Fibroblast of lung (primary cell): Measurements from ENCODE around the gene PKHD1.

Source experiments
- EZH2 ChIP-seq: IDR thresholded peaks from 2 replicates; pipeline ENCODE4 v1.5.1; 2012; ENCODE audit warnings: low read length, control low read depth, mild to moderate bottlenecking; ENCODE audit errors: missing control alignments
- TF ChIP-seq, protein P1 (sequence below), 2 donors: IDR thresholded peaks in 1 of 2; conservative IDR thresholded peaks in 1 of 2; 1 replicate in 1 of 2; 2 replicates in 1 of 2; pipeline ENCODE4 v1.5.1; 2011 to 2012; ENCODE audit warnings: low read length in 2 of 2, control low read depth in 1 of 2, inconsistent platforms in 1 of 2, low read depth in 1 of 2, mild to moderate bottlenecking in 1 of 2

DNA sequence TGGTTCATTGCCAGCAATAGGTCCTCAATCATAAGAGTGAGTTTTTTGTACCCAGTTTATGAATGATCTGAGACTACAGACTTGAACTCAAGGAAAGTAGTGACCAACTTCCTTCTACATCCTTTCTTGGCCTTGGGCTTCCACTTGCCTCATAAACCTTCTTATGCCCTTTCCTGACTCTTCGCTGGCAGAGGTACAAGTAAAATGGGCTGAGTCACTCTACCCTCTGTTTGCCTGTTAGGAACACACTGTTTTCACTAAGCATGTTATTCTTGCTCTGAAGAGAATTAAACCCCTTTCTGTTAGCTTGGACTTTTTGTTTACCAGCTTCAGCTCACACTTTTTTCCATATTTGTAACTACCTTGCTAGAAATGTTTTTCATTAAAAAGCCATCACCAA is 74.4 kb downstream of the PKHD1 start:
- TF ChIP-seq EZH2: no peak
- TF ChIP-seq, protein P1, sequence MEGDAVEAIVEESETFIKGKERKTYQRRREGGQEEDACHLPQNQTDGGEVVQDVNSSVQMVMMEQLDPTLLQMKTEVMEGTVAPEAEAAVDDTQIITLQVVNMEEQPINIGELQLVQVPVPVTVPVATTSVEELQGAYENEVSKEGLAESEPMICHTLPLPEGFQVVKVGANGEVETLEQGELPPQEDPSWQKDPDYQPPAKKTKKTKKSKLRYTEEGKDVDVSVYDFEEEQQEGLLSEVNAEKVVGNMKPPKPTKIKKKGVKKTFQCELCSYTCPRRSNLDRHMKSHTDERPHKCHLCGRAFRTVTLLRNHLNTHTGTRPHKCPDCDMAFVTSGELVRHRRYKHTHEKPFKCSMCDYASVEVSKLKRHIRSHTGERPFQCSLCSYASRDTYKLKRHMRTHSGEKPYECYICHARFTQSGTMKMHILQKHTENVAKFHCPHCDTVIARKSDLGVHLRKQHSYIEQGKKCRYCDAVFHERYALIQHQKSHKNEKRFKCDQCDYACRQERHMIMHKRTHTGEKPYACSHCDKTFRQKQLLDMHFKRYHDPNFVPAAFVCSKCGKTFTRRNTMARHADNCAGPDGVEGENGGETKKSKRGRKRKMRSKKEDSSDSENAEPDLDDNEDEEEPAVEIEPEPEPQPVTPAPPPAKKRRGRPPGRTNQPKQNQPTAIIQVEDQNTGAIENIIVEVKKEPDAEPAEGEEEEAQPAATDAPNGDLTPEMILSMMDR (conservative IDR thresholded peaks at IDR 0.05 in 1 of 2, IDR thresholded peaks at IDR 0.05 in 1 of 2; ENCODE audit: low read depth in 1 of 2, low read length in 2 of 2): no peak
